Gastroesophageal sphincter (tissue), 4 donors: ENCODE measurements around the gene HADHB. TPM values are rescaled to one million over a fixed set of nuclear protein-coding genes. Genes with fewer than 3 reads are reported as not detected.
A peak's percentile ranks its signal among the peaks of the same experiment; 100 is the strongest.

ENCODE experiments used
- ATAC-seq: fragments of 150-250 bp; one replicate; pipeline ENCODE4 v1.9.1; 2016; ENCODE audit warnings: mild to moderate bottlenecking, moderate library complexity
- H3K27ac ChIP-seq, 4 donors: fragments of 200-600 bp; sonication (generic) in 3 of 4; 1 replicate in 3 of 4; 2 replicates in 1 of 4; pipeline ENCODE4 v1.5.1; 2016 to 2019
- H3K27me3 ChIP-seq: fragments of 200-600 bp; sonication (generic); one replicate; pipeline ENCODE4 v1.5.1; 2019
- H3K36me3 ChIP-seq, 2 donors: fragments of 200-600 bp; sonication (generic); one replicate each; pipeline ENCODE4 v1.5.1; 2019; ENCODE audit warnings: control low read depth in 1 of 2
- H3K4me1 ChIP-seq, 3 donors: fragments of 200-600 bp; sonication (generic); 1 replicate in 2 of 3; 2 replicates in 1 of 3; pipeline ENCODE4 v1.5.1; 2016 to 2019; ENCODE audit warnings: control low read depth in 2 of 3
- H3K4me3 ChIP-seq, 2 donors: fragments of 200-600 bp; sonication (generic); one replicate each; pipeline ENCODE4 v1.5.1; 2019; ENCODE audit warnings: mild to moderate bottlenecking in 1 of 2, moderate library complexity in 1 of 2
- H3K9me3 ChIP-seq, 3 donors: fragments of 200-600 bp; sonication (generic); one replicate each; pipeline ENCODE4 v1.5.1; 2017 to 2019; ENCODE audit warnings: control low read depth in 2 of 3
- EP300 ChIP-seq: sonication (generic); formaldehyde crosslinking; IDR thresholded peaks from one replicate; pipeline ENCODE4 v1.6.1; 2017; ENCODE audit warnings: antibody characterized with exemption, mild to moderate bottlenecking
- POLR2A ChIP-seq, 2 donors: fragments of 450-650 bp; IDR thresholded peaks; one replicate each; pipeline ENCODE4 v1.6.1; 2017; ENCODE audit warnings: antibody characterized with exemption in 2 of 2, mild to moderate bottlenecking in 2 of 2, moderate library complexity in 1 of 2
- POLR2AphosphoS5 ChIP-seq: sonication (generic); formaldehyde crosslinking; IDR thresholded peaks from one replicate; pipeline ENCODE4 v1.6.1; 2017; ENCODE audit warnings: antibody characterized with exemption
- WGBS, 2 donors: methylation state at CpG; one replicate each; pipeline ENCODE4 v1.1.5; 2018; ENCODE audit warnings: low coverage in 1 of 2; 5-methylcytosine and 5-hydroxymethylcytosine counted together
- total RNA-seq, 4 donors: library from RNA; depleted of rRNA; stranded (reverse); fragments of >200 nt; gene quantifications; one replicate each; pipeline ENCODE4 v1.1.0, GENCODE V29; 2016
- TF ChIP-seq, protein P1 (sequence below), 4 experiments: fragments of 200-600 bp in 2 of 4; fragments of 450-650 bp in 2 of 4; sonication (generic) in 1 of 4; IDR thresholded peaks; one replicate each; pipeline ENCODE4 v1.5.1; 2017 to 2019; ENCODE audit warnings: antibody characterized with exemption in 4 of 4, mild to moderate bottlenecking in 2 of 4, moderate library complexity in 2 of 4

The HADHB gene
- total RNA-seq, 4 donors from 2014 or later: 127 to 358 (median 218) TPM

DNA sequence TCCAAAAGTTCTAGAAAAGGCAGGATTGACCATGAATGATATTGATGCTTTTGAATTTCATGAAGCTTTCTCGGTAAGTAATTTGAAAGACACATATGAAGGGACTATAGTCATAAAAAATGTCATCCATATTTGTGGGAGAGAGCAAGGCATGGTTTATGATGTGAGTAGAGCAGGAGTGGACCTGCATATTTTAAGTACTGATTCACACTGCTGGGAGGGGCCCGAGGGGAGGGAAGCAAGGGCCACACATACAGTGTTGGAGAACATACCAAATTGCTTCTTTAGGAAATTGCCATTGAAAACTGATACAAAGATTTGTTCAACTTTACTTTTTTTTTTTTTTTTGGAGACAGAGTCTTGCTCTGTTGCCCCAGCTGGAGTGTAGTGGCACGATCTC, 39.4 kb downstream of the HADHB start:
- no peak for TF ChIP-seq POLR2AphosphoS5
- TF ChIP-seq POLR2A (IDR thresholded peaks at IDR 0.05): no peak
- TF ChIP-seq EP300: no peak
- TF ChIP-seq, protein P1, sequence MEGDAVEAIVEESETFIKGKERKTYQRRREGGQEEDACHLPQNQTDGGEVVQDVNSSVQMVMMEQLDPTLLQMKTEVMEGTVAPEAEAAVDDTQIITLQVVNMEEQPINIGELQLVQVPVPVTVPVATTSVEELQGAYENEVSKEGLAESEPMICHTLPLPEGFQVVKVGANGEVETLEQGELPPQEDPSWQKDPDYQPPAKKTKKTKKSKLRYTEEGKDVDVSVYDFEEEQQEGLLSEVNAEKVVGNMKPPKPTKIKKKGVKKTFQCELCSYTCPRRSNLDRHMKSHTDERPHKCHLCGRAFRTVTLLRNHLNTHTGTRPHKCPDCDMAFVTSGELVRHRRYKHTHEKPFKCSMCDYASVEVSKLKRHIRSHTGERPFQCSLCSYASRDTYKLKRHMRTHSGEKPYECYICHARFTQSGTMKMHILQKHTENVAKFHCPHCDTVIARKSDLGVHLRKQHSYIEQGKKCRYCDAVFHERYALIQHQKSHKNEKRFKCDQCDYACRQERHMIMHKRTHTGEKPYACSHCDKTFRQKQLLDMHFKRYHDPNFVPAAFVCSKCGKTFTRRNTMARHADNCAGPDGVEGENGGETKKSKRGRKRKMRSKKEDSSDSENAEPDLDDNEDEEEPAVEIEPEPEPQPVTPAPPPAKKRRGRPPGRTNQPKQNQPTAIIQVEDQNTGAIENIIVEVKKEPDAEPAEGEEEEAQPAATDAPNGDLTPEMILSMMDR (IDR thresholded peaks at IDR 0.05): no peak
- 94% methylated on average over 2 to 3 of the region's 3 CpGs for WGBS, 2 donors

DNA sequence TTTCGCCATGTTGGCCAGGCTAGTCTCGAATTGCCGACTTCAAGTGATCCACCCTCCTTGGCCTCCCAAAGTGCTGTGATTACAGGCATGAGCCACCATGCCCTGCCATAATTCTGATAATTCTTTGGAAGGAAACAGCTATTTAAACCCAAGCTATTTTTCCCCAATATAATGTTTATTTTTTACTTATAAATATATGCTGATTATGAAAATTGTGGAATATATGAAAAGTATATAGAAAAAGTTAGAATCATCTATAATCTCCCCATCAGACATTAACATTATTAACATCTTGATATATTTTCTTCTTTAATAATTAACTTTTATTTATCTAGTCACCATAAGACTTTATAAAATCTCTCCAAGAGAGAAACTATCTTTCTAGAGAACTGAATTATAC, 41.2 kb downstream of the HADHB start:
- TF ChIP-seq EP300: no peak
- TF ChIP-seq, protein P1 (IDR thresholded peaks at IDR 0.05): no peak
- TF ChIP-seq POLR2AphosphoS5: no peak
- no peak for TF ChIP-seq POLR2A (IDR thresholded peaks at IDR 0.05)
- 96 to 100% methylated on average over 3 of the region's 3 CpGs for WGBS, 2 donors

More for the DNA sequence above, 39.4 kb downstream of the HADHB start:
- no peaks in the 10 kb centered on the region for H3K4me1 ChIP-seq
- no peak overlapping the region for H3K4me3 ChIP-seq
- no peak for ATAC-seq
- H3K27ac ChIP-seq: no peak overlapping the region
- peaks cover 11 to 99% of the 10 kb centered on the region in 2 donors for H3K36me3 ChIP-seq
- no peaks in the 10 kb centered on the region for H3K9me3 ChIP-seq
- H3K27me3 ChIP-seq: no peaks in the 10 kb centered on the region

DNA sequence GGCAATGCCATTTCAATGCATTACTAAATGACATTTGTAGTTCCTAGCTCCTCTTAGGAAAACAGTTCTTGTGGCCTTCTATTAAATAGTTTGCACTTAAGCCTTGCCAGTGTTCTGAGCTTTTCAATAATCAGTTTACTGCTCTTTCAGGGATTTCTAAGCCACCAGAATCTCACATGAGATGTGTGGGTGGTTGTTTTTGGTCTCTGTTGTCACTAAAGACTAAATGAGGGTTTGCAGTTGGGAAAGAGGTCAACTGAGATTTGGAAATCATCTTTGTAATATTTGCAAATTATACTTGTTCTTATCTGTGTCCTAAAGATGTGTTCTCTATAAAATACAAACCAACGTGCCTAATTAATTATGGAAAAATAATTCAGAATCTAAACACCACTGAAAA, 45.3 kb downstream of the HADHB start:
- TF ChIP-seq POLR2A (IDR thresholded peaks at IDR 0.05) (no peak), EP300 (no peak), POLR2AphosphoS5 (no peak)
- TF ChIP-seq, protein P1 (IDR thresholded peaks at IDR 0.05): no peak
- 64 to 67% methylated on average over 1 of the region's 1 CpG for WGBS, 2 donors
- Histone ChIP-seq H3K27me3 (no peaks in the 10 kb centered on the region), H3K9me3 (no peaks in the 10 kb centered on the region), H3K27ac (no peak overlapping the region), H3K4me3 (no peak overlapping the region), H3K36me3 (peaks cover 0 to 58% of the 10 kb centered on the region in 2 donors), H3K4me1 (no peaks in the 10 kb centered on the region)
- no peak for ATAC-seq

More for the DNA sequence above, 41.2 kb downstream of the HADHB start:
- no peak for ATAC-seq
- no peak overlapping the region for H3K4me3 ChIP-seq
- no peaks in the 10 kb centered on the region for H3K4me1 ChIP-seq
- peaks cover 11 to 97% of the 10 kb centered on the region in 2 donors for H3K36me3 ChIP-seq
- no peak overlapping the region for H3K27ac ChIP-seq
- H3K27me3 ChIP-seq: no peaks in the 10 kb centered on the region
- no peaks in the 10 kb centered on the region for H3K9me3 ChIP-seq

DNA sequence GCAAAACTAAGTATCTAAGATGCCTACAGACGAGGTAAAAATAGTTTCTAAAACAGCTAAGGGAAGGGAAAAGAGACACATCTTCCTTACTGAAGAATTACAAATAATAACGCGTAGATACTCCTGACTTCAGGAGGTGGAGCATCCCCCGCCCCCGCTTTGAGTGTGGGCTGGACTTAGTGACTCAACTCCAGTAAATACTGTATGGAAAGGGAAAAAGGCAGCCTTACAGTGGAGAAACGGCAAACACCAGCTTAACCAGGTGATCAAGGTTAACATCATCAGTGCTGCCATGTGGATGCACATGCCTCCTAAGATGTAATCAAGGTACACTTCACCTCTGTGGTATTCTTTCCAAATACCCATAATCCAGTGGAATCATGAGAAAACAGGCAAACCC, 47.9 kb downstream of the HADHB start:
- TF ChIP-seq, protein P1 (IDR thresholded peaks at IDR 0.05): no peak
- TF ChIP-seq POLR2A (IDR thresholded peaks at IDR 0.05) (no peak), POLR2AphosphoS5 (no peak), EP300 (no peak)
- Histone ChIP-seq H3K36me3 (peaks cover 0 to 33% of the 10 kb centered on the region in 2 donors), H3K27ac (peak overlapping the region in 1 of 4 donors; percentile 8), H3K27me3 (no peaks in the 10 kb centered on the region), H3K4me1 (peaks cover 0 to 3% (median 0%) of the 10 kb centered on the region in 3 donors), H3K9me3 (no peaks in the 10 kb centered on the region), H3K4me3 (no peak overlapping the region)
- WGBS, 2 donors: 61 to 67% methylated on average over 4 to 6 of the region's 6 CpGs
- no peak for ATAC-seq

DNA sequence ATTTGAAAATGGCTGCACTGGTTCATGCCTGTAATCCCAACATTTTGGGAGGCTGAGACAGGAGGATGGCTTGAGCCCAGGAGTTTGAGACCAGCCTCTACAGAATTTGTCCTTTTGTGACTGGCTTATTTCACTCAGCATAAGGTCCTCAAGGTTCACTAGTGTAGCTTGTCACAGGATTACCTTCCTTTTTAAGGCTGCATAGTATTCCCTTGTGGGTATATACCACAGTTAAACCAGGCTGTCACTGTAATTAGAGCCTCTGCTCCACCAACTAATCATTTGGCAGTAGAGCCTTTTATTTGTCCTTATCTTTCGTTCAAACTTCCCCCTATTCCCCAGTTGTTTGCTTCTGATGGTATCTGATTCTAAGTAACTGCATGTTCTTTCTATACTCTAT, 50.8 kb downstream of the HADHB start:
- H3K36me3 ChIP-seq: peaks cover 0 to 7% of the 10 kb centered on the region in 2 donors
- H3K27ac ChIP-seq: no peak overlapping the region
- no peaks in the 10 kb centered on the region for H3K9me3 ChIP-seq
- peaks cover 0 to 23% (median 6%) of the 10 kb centered on the region in 3 donors for H3K4me1 ChIP-seq
- no peaks in the 10 kb centered on the region for H3K27me3 ChIP-seq
- no peak for ATAC-seq
- WGBS, 2 donors: 79 to 86% methylated on average over 1 of the region's 1 CpG
- TF ChIP-seq POLR2A (IDR thresholded peaks at IDR 0.05) (no peak), POLR2AphosphoS5 (no peak), EP300 (no peak)
- TF ChIP-seq, protein P1 (IDR thresholded peaks at IDR 0.05): no peak
- no peak overlapping the region for H3K4me3 ChIP-seq
